ENCODE data around the gene TMED3. TPM values are rescaled to one million over a fixed set of nuclear protein-coding genes. Genes with fewer than 3 reads are reported as not detected.

TMED3 gene
- total RNA-seq, 2 donors from 2014 or later = 140 to 220 TPM

- H3K9me3 ChIP-seq = no peaks in the 10 kb centered on the region
These were observed 2.0 kb upstream of the TMED3 start for GRCh38 chr15:79308874-79309273.

GRCh38 chr15:79310612-79310984, 314 bp upstream of the TMED3 start:
- Histone ChIP-seq H3K4me3 (peak overlapping the region; percentile 71 to 75), H3K9me3 (no peaks in the 10 kb centered on the region), H3K27ac (no peak overlapping the region), H3K27me3 (replicated peaks; ENCODE audit: insufficient read depth) (no peaks in the 10 kb centered on the region), H3K4me1 (replicated peaks) (no peaks in the 10 kb centered on the region), H3K36me3 (no peaks in the 10 kb centered on the region)
- no peak for DNase-seq (ENCODE audit: low spot score)
- intact Hi-C loops (cut with DNase I) = no loop called here
- TF ChIP-seq POLR2A (IDR thresholded peaks at IDR 0.05) (no peak), CTCF (IDR thresholded peaks at IDR 0.05) (no peak), POLR2AphosphoS5 (IDR thresholded peaks at IDR 0.05) (no peak)
- WGBS = under 1% methylated on average over 14 of the region's 17 CpGs

More at GRCh38 chr15:79308874-79309273, 2.0 kb upstream of the TMED3 start:
- H3K4me3 ChIP-seq = no peak overlapping the region
- no peaks in the 10 kb centered on the region for H3K36me3 ChIP-seq
- TF ChIP-seq CTCF (IDR thresholded peaks at IDR 0.05) (no peak), POLR2AphosphoS5 (IDR thresholded peaks at IDR 0.05) (no peak), POLR2A (IDR thresholded peaks at IDR 0.05) (no peak)
- no peak for DNase-seq (ENCODE audit: low spot score)
- H3K4me1 ChIP-seq (replicated peaks) = no peaks in the 10 kb centered on the region
- intact Hi-C loops (cut with DNase I) = no loop called here
- no peak overlapping the region for H3K27ac ChIP-seq
- H3K27me3 ChIP-seq (replicated peaks; ENCODE audit: insufficient read depth) = no peaks in the 10 kb centered on the region
- 30% methylated on average over 2 of the region's 2 CpGs for WGBS

DNA sequence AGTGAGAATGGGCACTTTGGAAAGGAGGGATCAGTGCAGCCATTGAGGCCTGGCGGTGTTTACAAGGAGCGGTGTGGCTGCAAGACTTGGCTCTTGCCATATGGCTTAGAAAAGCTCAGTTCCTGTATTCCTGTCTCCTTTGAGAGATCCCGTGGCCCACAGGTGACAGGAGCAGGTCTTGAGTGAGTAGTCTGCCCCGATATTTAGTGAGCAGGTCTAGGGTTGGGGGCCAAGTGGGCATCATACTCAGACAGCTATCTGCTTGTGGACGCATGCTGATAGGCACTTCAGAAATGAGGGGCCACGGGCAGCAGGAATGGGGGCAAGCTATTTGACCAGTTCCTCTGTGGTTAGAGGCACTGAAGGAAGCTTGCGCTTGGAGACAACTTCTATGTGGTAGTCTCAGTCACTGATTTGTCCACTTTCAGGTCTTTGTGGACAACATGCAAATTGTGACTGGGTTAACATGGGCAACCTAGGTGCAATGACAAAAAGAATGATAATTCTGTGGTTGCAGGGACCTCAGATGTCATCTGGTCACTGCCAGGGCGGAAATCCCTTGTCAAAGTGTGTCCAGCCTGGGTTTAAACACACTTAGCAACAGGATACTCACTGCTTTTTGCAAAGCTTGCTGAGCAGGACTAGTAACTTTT, 1.1 kb downstream of the TMED3 start:
- no peaks in the 10 kb centered on the region for H3K4me1 ChIP-seq (replicated peaks)
- DNase-seq (ENCODE audit: low spot score) = no peak
- H3K36me3 ChIP-seq = no peaks in the 10 kb centered on the region
- TF ChIP-seq POLR2A (IDR thresholded peaks at IDR 0.05) (no peak), POLR2AphosphoS5 (IDR thresholded peaks at IDR 0.05) (no peak), CTCF (IDR thresholded peaks at IDR 0.05) (no peak)
- H3K9me3 ChIP-seq = no peaks in the 10 kb centered on the region
- H3K27me3 ChIP-seq (replicated peaks; ENCODE audit: insufficient read depth) = no peaks in the 10 kb centered on the region
- intact Hi-C loops (cut with DNase I) = no loop called here
- peak overlapping the region in 1 of 2 donors; percentile 68 for H3K27ac ChIP-seq
- WGBS = 68% methylated on average over 8 of the region's 8 CpGs
- H3K4me3 ChIP-seq = peak overlapping the region; percentile 71 to 75

- no peak overlapping the region for H3K27ac ChIP-seq
- H3K4me3 ChIP-seq = no peak overlapping the region
- H3K27me3 ChIP-seq (replicated peaks; ENCODE audit: insufficient read depth) = no peaks in the 10 kb centered on the region
- intact Hi-C loops (cut with DNase I) = no loop called here
- no peaks in the 10 kb centered on the region for H3K4me1 ChIP-seq (replicated peaks)
- DNase-seq (ENCODE audit: low spot score) = no peak
- no peaks in the 10 kb centered on the region for H3K9me3 ChIP-seq
- WGBS = 97% methylated on average over 1 of the region's 1 CpG
- H3K36me3 ChIP-seq = no peaks in the 10 kb centered on the region
- TF ChIP-seq POLR2AphosphoS5 (IDR thresholded peaks at IDR 0.05) (no peak), POLR2A (IDR thresholded peaks at IDR 0.05) (no peak), CTCF (IDR thresholded peaks at IDR 0.05) (no peak)
These were observed 3.3 kb downstream of the TMED3 start for GRCh38 chr15:79314186-79314585.

DNA sequence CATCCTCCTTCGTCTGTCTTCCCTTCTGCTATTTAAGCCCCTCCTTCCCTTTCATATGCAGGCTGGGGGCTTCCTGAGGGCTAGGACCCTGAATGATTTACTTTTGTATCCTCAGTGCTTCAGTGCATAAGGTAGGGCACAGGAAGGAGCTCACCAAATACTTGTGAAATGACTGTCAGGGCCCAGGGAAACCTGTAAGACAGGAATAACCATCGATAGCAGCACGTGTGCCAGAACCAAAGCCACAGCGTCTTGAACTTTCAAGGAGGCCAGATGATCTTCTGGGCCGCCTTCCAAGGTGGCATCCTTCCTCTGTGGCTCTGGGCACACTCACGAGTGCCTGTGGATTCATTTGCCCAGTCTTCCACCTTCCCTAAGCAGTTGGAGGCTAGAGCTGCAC, 3.9 kb downstream of the TMED3 start:
- Histone ChIP-seq H3K4me3 (no peak overlapping the region), H3K27me3 (replicated peaks; ENCODE audit: insufficient read depth) (no peaks in the 10 kb centered on the region), H3K27ac (no peak overlapping the region), H3K9me3 (no peaks in the 10 kb centered on the region), H3K36me3 (no peaks in the 10 kb centered on the region), H3K4me1 (replicated peaks) (no peaks in the 10 kb centered on the region)
- DNase-seq (ENCODE audit: low spot score) = peak; percentile 80
- TF ChIP-seq CTCF (IDR thresholded peaks at IDR 0.05) = no peak
- peak; percentile 88 for TF ChIP-seq POLR2AphosphoS5 (IDR thresholded peaks at IDR 0.05)
- TF ChIP-seq POLR2A (IDR thresholded peaks at IDR 0.05) = peak; percentile 10
- WGBS = 61% methylated on average over 6 of the region's 6 CpGs
- intact Hi-C loops (cut with DNase I) = no loop called here

Data from prostate gland (tissue), 2 donors.